Stimulated activated CD8-positive, alpha-beta memory T cell treated with anti-CD3 and anti-CD28 coated beads, Interleukin-7, amount 100 ng/mL, for 1 hour (primary cell): Measurements from ENCODE around the gene NR4A1.

Source experiments
- DNase-seq, 2 donors: peaks; one replicate each; pipeline ENCODE4 v3.0.0-alpha.2; 2020; ENCODE audit warnings: low read depth in 2 of 2

NR4A1 gene

GRCh38 chr12:52018433-52019112 lies 32.7 kb upstream of the NR4A1 start:
- DNase-seq, result no peak

- no peak for DNase-seq
Observed at GRCh38 chr12:52019113-52019770, 32.0 kb upstream of the NR4A1 start.

GRCh38 chr12:52020539-52021336 lies 30.5 kb upstream of the NR4A1 start:
- peak; percentile 32 to 47 for DNase-seq

- no peak for DNase-seq
Observed at GRCh38 chr12:52022841-52023181, 28.4 kb upstream of the NR4A1 start.

- peak; percentile 74 to 84 for DNase-seq
Observed at GRCh38 chr12:52023182-52023975, 27.9 kb upstream of the NR4A1 start.

- no peak for DNase-seq
Observed at GRCh38 chr12:52023976-52024688, 27.1 kb upstream of the NR4A1 start.

GRCh38 chr12:52024845-52025230 lies 26.4 kb upstream of the NR4A1 start:
- no peak for DNase-seq

GRCh38 chr12:52026263-52026662 lies 25.0 kb upstream of the NR4A1 start:
- no peak for DNase-seq

- no peak for DNase-seq
Observed at GRCh38 chr12:52027085-52027843, 24.0 kb upstream of the NR4A1 start.

- no peak for DNase-seq
Observed at GRCh38 chr12:52029685-52030084, 21.6 kb upstream of the NR4A1 start.

- no peak for DNase-seq
Observed at GRCh38 chr12:52032446-52032803, 18.8 kb upstream of the NR4A1 start.

GRCh38 chr12:52032804-52033445 lies 18.3 kb upstream of the NR4A1 start:
- peak; percentile 80 to 81 for DNase-seq

GRCh38 chr12:52033446-52034140 lies 17.6 kb upstream of the NR4A1 start:
- no peak for DNase-seq

- DNase-seq, result no peak
Observed at GRCh38 chr12:52035190-52035589, 16.1 kb upstream of the NR4A1 start.

GRCh38 chr12:52035926-52036325 lies 15.3 kb upstream of the NR4A1 start:
- no peak for DNase-seq

GRCh38 chr12:52036587-52037171 lies 14.6 kb upstream of the NR4A1 start:
- peak; percentile 78 to 80 for DNase-seq

GRCh38 chr12:52037248-52037861 lies 13.9 kb upstream of the NR4A1 start:
- no peak for DNase-seq

- DNase-seq, result no peak
Observed at GRCh38 chr12:52038447-52038846, 12.8 kb upstream of the NR4A1 start.

- no peak for DNase-seq
Observed at GRCh38 chr12:52041035-52041434, 10.2 kb upstream of the NR4A1 start.
